ENCODE data around the gene ROR2. TPM values are rescaled to one million over a fixed set of nuclear protein-coding genes. Genes with fewer than 3 reads are reported as not detected.

The ROR2 gene
- total RNA-seq, 1 donor from 2014 or later, result 3.8 TPM

DNA sequence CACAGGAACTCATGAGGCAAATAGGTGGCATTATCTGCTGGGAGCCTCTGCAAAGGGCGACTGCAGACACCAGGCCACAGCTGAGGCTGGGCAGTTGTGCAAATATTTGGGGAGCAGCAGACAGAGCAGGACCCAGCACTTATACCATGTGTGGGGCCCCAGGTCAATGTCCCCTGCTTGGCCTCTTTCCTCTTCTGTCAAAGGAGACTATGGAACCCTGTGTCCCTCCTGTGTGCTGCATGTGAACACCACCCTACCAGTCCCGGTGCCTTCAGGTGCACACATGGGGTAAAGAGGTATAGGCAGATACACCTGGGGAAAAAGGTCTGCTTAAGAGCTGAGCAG is 50.8 kb downstream of the ROR2 start:
- TF ChIP-seq, protein P1, sequence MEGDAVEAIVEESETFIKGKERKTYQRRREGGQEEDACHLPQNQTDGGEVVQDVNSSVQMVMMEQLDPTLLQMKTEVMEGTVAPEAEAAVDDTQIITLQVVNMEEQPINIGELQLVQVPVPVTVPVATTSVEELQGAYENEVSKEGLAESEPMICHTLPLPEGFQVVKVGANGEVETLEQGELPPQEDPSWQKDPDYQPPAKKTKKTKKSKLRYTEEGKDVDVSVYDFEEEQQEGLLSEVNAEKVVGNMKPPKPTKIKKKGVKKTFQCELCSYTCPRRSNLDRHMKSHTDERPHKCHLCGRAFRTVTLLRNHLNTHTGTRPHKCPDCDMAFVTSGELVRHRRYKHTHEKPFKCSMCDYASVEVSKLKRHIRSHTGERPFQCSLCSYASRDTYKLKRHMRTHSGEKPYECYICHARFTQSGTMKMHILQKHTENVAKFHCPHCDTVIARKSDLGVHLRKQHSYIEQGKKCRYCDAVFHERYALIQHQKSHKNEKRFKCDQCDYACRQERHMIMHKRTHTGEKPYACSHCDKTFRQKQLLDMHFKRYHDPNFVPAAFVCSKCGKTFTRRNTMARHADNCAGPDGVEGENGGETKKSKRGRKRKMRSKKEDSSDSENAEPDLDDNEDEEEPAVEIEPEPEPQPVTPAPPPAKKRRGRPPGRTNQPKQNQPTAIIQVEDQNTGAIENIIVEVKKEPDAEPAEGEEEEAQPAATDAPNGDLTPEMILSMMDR (IDR thresholded peaks at IDR 0.05), result no peak
- DNase-seq (no peak), ATAC-seq (no peak)
- Histone ChIP-seq H3K36me3 (no peaks in the 10 kb centered on the region), H3K27me3 (ENCODE audit: low read depth) (peaks cover 7% of the 10 kb centered on the region), H3K27ac (no peak overlapping the region), H3K4me3 (no peak overlapping the region), H3K9me3 (no peaks in the 10 kb centered on the region), H3K4me1 (peaks cover 23% of the 10 kb centered on the region)
- intact Hi-C loops (cut with DNase I), result no loop called here

DNA sequence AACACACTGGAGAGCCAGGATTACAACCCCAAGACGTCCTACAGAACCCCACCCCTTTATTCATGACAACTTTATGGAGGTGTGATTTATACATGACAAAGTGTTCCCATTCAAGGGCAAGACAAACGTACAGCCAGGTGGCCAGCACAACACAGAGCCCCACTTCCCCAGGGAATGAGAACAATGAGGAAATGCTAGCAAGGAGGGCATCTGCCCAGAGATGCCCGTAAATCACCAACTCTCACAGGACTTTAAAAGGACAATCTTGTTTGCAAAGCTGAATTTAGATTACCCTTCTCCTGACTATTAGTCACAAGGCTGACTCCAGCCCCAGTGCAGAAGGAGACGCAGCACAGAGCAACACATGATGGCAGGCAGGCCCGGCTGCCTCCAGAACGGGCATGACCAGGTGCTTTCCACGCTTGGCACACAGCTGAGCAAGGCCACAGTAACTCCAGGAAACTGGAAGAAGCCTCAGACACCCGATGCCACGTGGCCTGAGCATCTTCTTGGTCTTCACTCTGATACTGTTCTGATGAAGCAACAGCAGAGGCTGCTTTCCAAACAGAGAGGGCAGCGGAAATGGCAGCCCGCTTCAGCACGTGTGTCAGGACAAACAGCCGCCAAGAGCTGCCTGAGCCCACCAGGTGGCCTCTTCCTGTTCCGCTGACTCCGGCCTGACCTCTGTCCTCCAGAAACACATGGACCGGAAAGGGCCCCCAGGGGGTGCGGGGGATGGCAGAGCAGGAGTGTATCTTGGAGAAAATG is 51.4 kb downstream of the ROR2 start:
- Histone ChIP-seq H3K4me1 (peaks cover 23% of the 10 kb centered on the region), H3K36me3 (no peaks in the 10 kb centered on the region), H3K27me3 (ENCODE audit: low read depth) (peaks cover 7% of the 10 kb centered on the region), H3K9me3 (no peaks in the 10 kb centered on the region), H3K27ac (no peak overlapping the region), H3K4me3 (no peak overlapping the region)
- intact Hi-C loops (cut with DNase I), result no loop called here
- TF ChIP-seq, protein P1 (IDR thresholded peaks at IDR 0.05), result no peak
- DNase-seq (no peak), ATAC-seq (no peak)

DNA sequence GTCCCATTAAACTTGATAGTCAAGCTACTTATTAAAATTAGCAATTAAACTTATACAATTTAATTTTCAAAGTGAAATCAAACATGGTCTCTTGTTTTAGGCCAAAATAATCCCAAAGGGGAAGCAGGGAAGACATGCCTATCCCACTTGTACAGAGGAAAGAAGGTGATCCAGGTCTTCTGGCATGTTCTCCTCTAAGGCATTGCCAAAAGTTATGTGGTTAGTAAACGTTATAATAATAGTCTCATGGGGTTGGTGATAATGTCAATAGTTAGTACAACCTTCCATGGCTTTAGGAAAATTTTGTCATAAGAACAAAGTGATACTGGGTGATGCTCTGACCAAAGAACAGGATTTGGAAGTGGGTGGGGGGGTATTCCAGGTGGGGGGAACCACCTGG is 52.8 kb downstream of the ROR2 start:
- intact Hi-C loops (cut with DNase I), result no loop called here
- TF ChIP-seq, protein P1 (IDR thresholded peaks at IDR 0.05), result no peak
- DNase-seq (no peak), ATAC-seq (no peak)
- H3K36me3 ChIP-seq, result no peaks in the 10 kb centered on the region
- H3K9me3 ChIP-seq, result no peaks in the 10 kb centered on the region
- H3K4me1 ChIP-seq, result peaks cover 23% of the 10 kb centered on the region
- peaks cover 7% of the 10 kb centered on the region for H3K27me3 ChIP-seq (ENCODE audit: low read depth)
- H3K4me3 ChIP-seq, result no peak overlapping the region
- no peak overlapping the region for H3K27ac ChIP-seq

DNA sequence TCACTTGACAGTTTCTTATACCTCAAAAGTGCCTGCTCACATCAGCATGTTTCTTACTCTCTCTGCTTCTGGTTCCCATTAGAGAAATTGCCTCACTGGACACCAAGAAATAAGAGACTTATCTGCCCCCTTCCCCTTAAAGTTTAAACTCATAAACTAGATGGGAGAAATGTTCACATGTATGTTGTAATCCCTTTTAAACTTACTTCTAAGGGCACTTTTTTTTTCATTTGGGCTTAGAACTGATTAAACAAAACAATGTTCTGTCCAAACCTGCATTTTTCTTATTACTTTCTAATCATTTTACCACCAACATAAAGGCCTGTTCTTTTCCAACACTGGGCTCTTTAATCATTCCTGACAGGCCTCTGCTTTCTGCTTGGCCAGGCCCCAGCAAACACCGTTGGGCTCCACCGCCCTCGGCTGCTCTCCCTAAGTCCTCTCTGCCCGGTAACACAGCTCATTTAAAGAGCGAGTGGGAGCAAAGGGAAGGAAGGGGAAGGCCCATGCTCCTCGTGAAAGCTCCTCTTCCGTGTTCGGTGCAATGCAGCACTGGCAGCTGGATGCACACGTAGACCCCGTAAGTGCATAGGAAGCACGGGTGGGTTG is 53.4 kb downstream of the ROR2 start:
- ATAC-seq, result peak; percentile 27 to 54
- no peaks in the 10 kb centered on the region for H3K9me3 ChIP-seq

DNA sequence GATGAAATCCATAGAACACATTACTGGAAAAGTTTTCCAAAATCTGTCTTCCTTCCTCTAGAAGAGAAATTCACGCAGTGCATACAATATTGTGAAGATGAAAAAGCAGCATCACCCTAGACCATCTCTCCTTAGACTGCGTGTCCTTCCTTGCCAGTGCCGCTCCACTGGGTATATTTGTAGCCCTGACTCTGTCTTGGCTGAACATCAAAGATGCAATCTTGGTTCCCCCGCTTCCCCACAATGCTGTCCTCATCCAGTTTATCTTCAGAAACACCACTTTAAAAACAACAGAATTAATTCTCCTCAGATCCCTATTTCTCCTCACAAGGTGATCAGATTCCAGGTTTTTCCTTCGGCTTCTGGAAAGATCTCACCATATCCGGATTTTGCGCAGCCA is 53.9 kb downstream of the ROR2 start:
- Histone ChIP-seq H3K27ac (no peak overlapping the region), H3K4me3 (no peak overlapping the region), H3K36me3 (no peaks in the 10 kb centered on the region), H3K27me3 (ENCODE audit: low read depth) (peaks cover 7% of the 10 kb centered on the region), H3K4me1 (peaks cover 23% of the 10 kb centered on the region), H3K9me3 (no peaks in the 10 kb centered on the region)
- TF ChIP-seq, protein P1 (IDR thresholded peaks at IDR 0.05), result no peak
- DNase-seq, result no peak
- intact Hi-C loops (cut with DNase I), result no loop called here
- no peak for ATAC-seq

More for the DNA sequence above, 53.4 kb downstream of the ROR2 start:
- no peaks in the 10 kb centered on the region for H3K36me3 ChIP-seq
- intact Hi-C loops (cut with DNase I), result no loop called here
- no peak overlapping the region for H3K27ac ChIP-seq
- TF ChIP-seq, protein P1 (IDR thresholded peaks at IDR 0.05), result no peak
- no peak for DNase-seq
- H3K4me3 ChIP-seq, result no peak overlapping the region
- peaks cover 7% of the 10 kb centered on the region for H3K27me3 ChIP-seq (ENCODE audit: low read depth)
- peaks cover 23% of the 10 kb centered on the region for H3K4me1 ChIP-seq

Measured in lower lobe of right lung (tissue), 2 donors.